Vagina (tissue), 2 donors: ENCODE measurements around the gene CNNM1. TPM values are rescaled to one million over a fixed set of nuclear protein-coding genes. Genes with fewer than 3 reads are reported as not detected.
A peak's percentile ranks its signal among the peaks of the same experiment; 100 is the strongest.

ENCODE experiments used
- DNase-seq, 2 donors: peaks; one replicate each; pipeline ENCODE4 v3.0.0-alpha.2; 2017; ENCODE audit errors: extremely low spot score in 2 of 2
- H3K27ac ChIP-seq: fragments of 200-600 bp; sonication (generic); one replicate; pipeline ENCODE4 v1.5.1; 2019
- H3K27me3 ChIP-seq: fragments of 200-600 bp; sonication (generic); one replicate; pipeline ENCODE4 v1.5.1; 2019
- H3K36me3 ChIP-seq, 2 donors: fragments of 200-600 bp; sonication (generic); one replicate each; pipeline ENCODE4 v1.5.1; 2017 to 2019
- H3K4me1 ChIP-seq: fragments of 200-600 bp; sonication (generic); one replicate; pipeline ENCODE4 v1.5.1; 2019
- H3K4me3 ChIP-seq, 2 donors: fragments of 200-600 bp; sonication (generic); 1 replicate in 1 of 2; 2 replicates in 1 of 2; pipeline ENCODE4 v1.5.1; 2016 to 2019
- H3K9me3 ChIP-seq: fragments of 200-600 bp; sonication (generic); one replicate; pipeline ENCODE4 v1.5.1; 2019
- CTCF ChIP-seq, 3 experiments: fragments of 450-650 bp in 2 of 3; fragments of 200-600 bp in 1 of 3; sonication (generic) in 1 of 3; IDR thresholded peaks; one replicate each; pipeline ENCODE4 v1.5.1; 2017 to 2019; ENCODE audit warnings: antibody characterized with exemption in 3 of 3, mild to moderate bottlenecking in 2 of 3, moderate library complexity in 2 of 3
- POLR2A ChIP-seq, 2 donors: fragments of 450-650 bp; IDR thresholded peaks; one replicate each; pipeline ENCODE4 v1.6.1; 2017; ENCODE audit warnings: antibody characterized with exemption in 2 of 2, mild to moderate bottlenecking in 2 of 2, moderate library complexity in 2 of 2
- POLR2AphosphoS5 ChIP-seq, 2 donors: sonication (generic); formaldehyde crosslinking; IDR thresholded peaks; one replicate each; pipeline ENCODE4 v1.9.0; 2017; ENCODE audit warnings: antibody characterized with exemption in 2 of 2, mild to moderate bottlenecking in 2 of 2, low read depth in 1 of 2; ENCODE audit not compliant: insufficient read depth in 1 of 2
- intact Hi-C: fragments of 100-400 bp; cut with DNase I; formaldehyde crosslinking; loops from one replicate; pipeline ENCODE4 v1.15.1; 2023
- total RNA-seq: library from RNA; depleted of rRNA; stranded (reverse); fragments of >200 nt; gene quantifications from one replicate; pipeline ENCODE4 v1.2.3, GENCODE V29; 2016

The CNNM1 gene
- total RNA-seq, 1 donor from 2014 or later = 2.5 TPM

GRCh38 chr10:99411546-99411945, 82.4 kb downstream of the CNNM1 start:
- no peaks in the 10 kb centered on the region for H3K4me1 ChIP-seq
- intact Hi-C loops = no loop called here
- H3K27ac ChIP-seq = no peak overlapping the region
- peaks cover 0 to 6% of the 10 kb centered on the region in 2 donors for H3K36me3 ChIP-seq
- no peaks in the 10 kb centered on the region for H3K27me3 ChIP-seq
- DNase-seq = peak in 1 of 2 donors; percentile 11
- TF ChIP-seq POLR2AphosphoS5 (IDR thresholded peaks at IDR 0.05; ENCODE audit: insufficient read depth in 1 of 2, low read depth in 1 of 2) = no peak
- TF ChIP-seq POLR2A (IDR thresholded peaks at IDR 0.05) = no peak
- no peak for TF ChIP-seq CTCF (IDR thresholded peaks at IDR 0.05)
- no peak overlapping the region for H3K4me3 ChIP-seq
- H3K9me3 ChIP-seq = no peaks in the 10 kb centered on the region

GRCh38 chr10:99412099-99412498, 82.9 kb downstream of the CNNM1 start:
- no peak for TF ChIP-seq CTCF (IDR thresholded peaks at IDR 0.05)
- no peak for TF ChIP-seq POLR2A (IDR thresholded peaks at IDR 0.05)
- no peak for TF ChIP-seq POLR2AphosphoS5 (IDR thresholded peaks at IDR 0.05; ENCODE audit: insufficient read depth in 1 of 2, low read depth in 1 of 2)
- no peak for DNase-seq
- H3K27ac ChIP-seq = no peak overlapping the region
- no peaks in the 10 kb centered on the region for H3K27me3 ChIP-seq
- peaks cover 0 to under 1% of the 10 kb centered on the region in 2 donors for H3K36me3 ChIP-seq
- intact Hi-C loops = no loop called here
- no peak overlapping the region for H3K4me3 ChIP-seq
- H3K9me3 ChIP-seq = no peaks in the 10 kb centered on the region
- H3K4me1 ChIP-seq = no peaks in the 10 kb centered on the region

- TF ChIP-seq POLR2A (IDR thresholded peaks at IDR 0.05) = no peak
- TF ChIP-seq CTCF (IDR thresholded peaks at IDR 0.05) = no peak
- TF ChIP-seq POLR2AphosphoS5 (IDR thresholded peaks at IDR 0.05; ENCODE audit: insufficient read depth in 1 of 2, low read depth in 1 of 2) = no peak
- DNase-seq = no peak
- peaks cover 0 to 11% of the 10 kb centered on the region in 2 donors for H3K36me3 ChIP-seq
- no peaks in the 10 kb centered on the region for H3K27me3 ChIP-seq
- no peaks in the 10 kb centered on the region for H3K4me1 ChIP-seq
- intact Hi-C loops = no loop called here
- H3K9me3 ChIP-seq = no peaks in the 10 kb centered on the region
- H3K27ac ChIP-seq = no peak overlapping the region
- no peak overlapping the region for H3K4me3 ChIP-seq
These were observed 89.9 kb downstream of the CNNM1 start for GRCh38 chr10:99418910-99419624.

- intact Hi-C loops = no loop called here
- no peaks in the 10 kb centered on the region for H3K9me3 ChIP-seq
- no peaks in the 10 kb centered on the region for H3K4me1 ChIP-seq
- H3K27me3 ChIP-seq = no peaks in the 10 kb centered on the region
- no peak for DNase-seq
- H3K4me3 ChIP-seq = no peak overlapping the region
- H3K36me3 ChIP-seq = peaks cover 0 to 13% of the 10 kb centered on the region in 2 donors
- TF ChIP-seq CTCF (IDR thresholded peaks at IDR 0.05) (no peak), POLR2A (IDR thresholded peaks at IDR 0.05) (no peak), POLR2AphosphoS5 (IDR thresholded peaks at IDR 0.05; ENCODE audit: insufficient read depth in 1 of 2, low read depth in 1 of 2) (no peak)
- H3K27ac ChIP-seq = no peak overlapping the region
These were observed 90.5 kb downstream of the CNNM1 start for GRCh38 chr10:99419688-99420087.

- H3K4me3 ChIP-seq = no peak overlapping the region
These were observed 92.1 kb downstream of the CNNM1 start for GRCh38 chr10:99421233-99421739.

More at GRCh38 chr10:99421233-99421739, 92.1 kb downstream of the CNNM1 start:
- H3K36me3 ChIP-seq = peaks cover 0 to 18% of the 10 kb centered on the region in 2 donors
- H3K27me3 ChIP-seq = no peaks in the 10 kb centered on the region
- TF ChIP-seq CTCF (IDR thresholded peaks at IDR 0.05) = no peak
- no peak for DNase-seq
- no peaks in the 10 kb centered on the region for H3K9me3 ChIP-seq
- no peak overlapping the region for H3K27ac ChIP-seq
- H3K4me1 ChIP-seq = no peaks in the 10 kb centered on the region
- intact Hi-C loops = no loop called here
